ENCODE measurements around the gene TMEM186.
"Not testable (repeated sequence)": the region's sequence is repeated elsewhere in the genome, so short reads cannot be mapped to it uniquely, and the experiment has no call there.

The TMEM186 gene

GRCh38 chr16:8788578-8789172 is 8.8 kb downstream of the TMEM186 start:
- DNase-seq (ENCODE audit: low read depth) = no peak
- Histone ChIP-seq H3K4me3 (ENCODE audit: low read length) (no peak overlapping the region), H3K36me3 (ENCODE audit: control insufficient read depth, insufficient read depth, low read length, severe bottlenecking) (no peaks in the 10 kb centered on the region), H3K9me3 (ENCODE audit: control insufficient read depth, low read length) (no peaks in the 10 kb centered on the region), H3K9ac (ENCODE audit: low read length) (no peak overlapping the region), H3K4me1 (ENCODE audit: control insufficient read depth, insufficient read depth, low read length) (no peaks in the 10 kb centered on the region), H3K27me3 (replicated peaks; ENCODE audit: control insufficient read depth, insufficient read depth, low read length) (no peaks in the 10 kb centered on the region)

- not testable (repeated sequence) for H3K36me3 ChIP-seq (ENCODE audit: control insufficient read depth, insufficient read depth, low read length, severe bottlenecking); H3K4me3 ChIP-seq (ENCODE audit: low read length); H3K9ac ChIP-seq (ENCODE audit: low read length); H3K27me3 ChIP-seq (replicated peaks; ENCODE audit: control insufficient read depth, insufficient read depth, low read length); H3K9me3 ChIP-seq (ENCODE audit: control insufficient read depth, low read length); H3K4me1 ChIP-seq (ENCODE audit: control insufficient read depth, insufficient read depth, low read length); DNase-seq (ENCODE audit: low read depth)
Observed at GRCh38 chr16:8786316-8786715, 11.1 kb downstream of the TMEM186 start.

- no peaks in the 10 kb centered on the region for H3K4me1 ChIP-seq (ENCODE audit: control insufficient read depth, insufficient read depth, low read length)
- no peaks in the 10 kb centered on the region for H3K27me3 ChIP-seq (replicated peaks; ENCODE audit: control insufficient read depth, insufficient read depth, low read length)
- H3K9ac ChIP-seq (ENCODE audit: low read length) = no peak overlapping the region
- no peaks in the 10 kb centered on the region for H3K36me3 ChIP-seq (ENCODE audit: control insufficient read depth, insufficient read depth, low read length, severe bottlenecking)
- no peak overlapping the region for H3K4me3 ChIP-seq (ENCODE audit: low read length)
- no peaks in the 10 kb centered on the region for H3K9me3 ChIP-seq (ENCODE audit: control insufficient read depth, low read length)
- no peak for DNase-seq (ENCODE audit: low read depth)
Observed at GRCh38 chr16:8785408-8785807, 12.0 kb downstream of the TMEM186 start.

GRCh38 chr16:8782673-8783072 is 14.8 kb downstream of the TMEM186 start:
- H3K27me3 ChIP-seq (replicated peaks; ENCODE audit: control insufficient read depth, insufficient read depth, low read length) = no peaks in the 10 kb centered on the region
- no peaks in the 10 kb centered on the region for H3K4me1 ChIP-seq (ENCODE audit: control insufficient read depth, insufficient read depth, low read length)
- H3K9me3 ChIP-seq (ENCODE audit: control insufficient read depth, low read length) = no peaks in the 10 kb centered on the region
- no peak overlapping the region for H3K9ac ChIP-seq (ENCODE audit: low read length)
- H3K36me3 ChIP-seq (ENCODE audit: control insufficient read depth, insufficient read depth, low read length, severe bottlenecking) = peaks cover 5% of the 10 kb centered on the region
- H3K4me3 ChIP-seq (ENCODE audit: low read length) = no peak overlapping the region
- no peak for DNase-seq (ENCODE audit: low read depth)

- Histone ChIP-seq H3K9me3 (ENCODE audit: control insufficient read depth, low read length) (peaks cover 3% of the 10 kb centered on the region), H3K4me3 (ENCODE audit: low read length) (no peak overlapping the region), H3K27me3 (replicated peaks; ENCODE audit: control insufficient read depth, insufficient read depth, low read length) (no peaks in the 10 kb centered on the region), H3K4me1 (ENCODE audit: control insufficient read depth, insufficient read depth, low read length) (no peaks in the 10 kb centered on the region), H3K36me3 (ENCODE audit: control insufficient read depth, insufficient read depth, low read length, severe bottlenecking) (peaks cover 8% of the 10 kb centered on the region), H3K9ac (ENCODE audit: low read length) (no peak overlapping the region)
- no peak for DNase-seq (ENCODE audit: low read depth)
Observed at GRCh38 chr16:8781797-8782196, 15.6 kb downstream of the TMEM186 start.

GRCh38 chr16:8777217-8777616 is 20.2 kb downstream of the TMEM186 start:
- H3K27me3 ChIP-seq (replicated peaks; ENCODE audit: control insufficient read depth, insufficient read depth, low read length) = no peaks in the 10 kb centered on the region
- peaks cover 3% of the 10 kb centered on the region for H3K9me3 ChIP-seq (ENCODE audit: control insufficient read depth, low read length)
- H3K9ac ChIP-seq (ENCODE audit: low read length) = no peak overlapping the region
- peaks cover 18% of the 10 kb centered on the region for H3K36me3 ChIP-seq (ENCODE audit: control insufficient read depth, insufficient read depth, low read length, severe bottlenecking)
- no peaks in the 10 kb centered on the region for H3K4me1 ChIP-seq (ENCODE audit: control insufficient read depth, insufficient read depth, low read length)
- H3K4me3 ChIP-seq (ENCODE audit: low read length) = no peak overlapping the region
- DNase-seq (ENCODE audit: low read depth) = no peak

- no peaks in the 10 kb centered on the region for H3K27me3 ChIP-seq (replicated peaks; ENCODE audit: control insufficient read depth, insufficient read depth, low read length)
- H3K4me1 ChIP-seq (ENCODE audit: control insufficient read depth, insufficient read depth, low read length) = no peaks in the 10 kb centered on the region
- H3K9ac ChIP-seq (ENCODE audit: low read length) = no peak overlapping the region
- H3K9me3 ChIP-seq (ENCODE audit: control insufficient read depth, low read length) = peaks cover 3% of the 10 kb centered on the region
- H3K36me3 ChIP-seq (ENCODE audit: control insufficient read depth, insufficient read depth, low read length, severe bottlenecking) = peaks cover 18% of the 10 kb centered on the region
- H3K4me3 ChIP-seq (ENCODE audit: low read length) = no peak overlapping the region
- no peak for DNase-seq (ENCODE audit: low read depth)
Observed at GRCh38 chr16:8776129-8776584, 21.3 kb downstream of the TMEM186 start.

GRCh38 chr16:8775359-8775758 is 22.1 kb downstream of the TMEM186 start:
- DNase-seq (ENCODE audit: low read depth) = no peak
- H3K27me3 ChIP-seq (replicated peaks; ENCODE audit: control insufficient read depth, insufficient read depth, low read length) = no peaks in the 10 kb centered on the region
- no peaks in the 10 kb centered on the region for H3K4me1 ChIP-seq (ENCODE audit: control insufficient read depth, insufficient read depth, low read length)
- no peak overlapping the region for H3K9ac ChIP-seq (ENCODE audit: low read length)
- H3K4me3 ChIP-seq (ENCODE audit: low read length) = no peak overlapping the region
- peaks cover 18% of the 10 kb centered on the region for H3K36me3 ChIP-seq (ENCODE audit: control insufficient read depth, insufficient read depth, low read length, severe bottlenecking)
- peaks cover 3% of the 10 kb centered on the region for H3K9me3 ChIP-seq (ENCODE audit: control insufficient read depth, low read length)

- H3K27me3 ChIP-seq (replicated peaks; ENCODE audit: control insufficient read depth, insufficient read depth, low read length) = no peaks in the 10 kb centered on the region
- H3K4me1 ChIP-seq (ENCODE audit: control insufficient read depth, insufficient read depth, low read length) = no peaks in the 10 kb centered on the region
- peaks cover 13% of the 10 kb centered on the region for H3K36me3 ChIP-seq (ENCODE audit: control insufficient read depth, insufficient read depth, low read length, severe bottlenecking)
- no peak overlapping the region for H3K9ac ChIP-seq (ENCODE audit: low read length)
- no peak for DNase-seq (ENCODE audit: low read depth)
- no peak overlapping the region for H3K4me3 ChIP-seq (ENCODE audit: low read length)
- peaks cover 3% of the 10 kb centered on the region for H3K9me3 ChIP-seq (ENCODE audit: control insufficient read depth, low read length)
Observed at GRCh38 chr16:8774208-8774607, 23.2 kb downstream of the TMEM186 start.

- Histone ChIP-seq H3K4me1 (ENCODE audit: control insufficient read depth, insufficient read depth, low read length) (no peaks in the 10 kb centered on the region), H3K36me3 (ENCODE audit: control insufficient read depth, insufficient read depth, low read length, severe bottlenecking) (peaks cover 16% of the 10 kb centered on the region)
- DNase-seq (ENCODE audit: low read depth) = no peak
Observed at GRCh38 chr16:8773537-8773936, 23.9 kb downstream of the TMEM186 start.

GRCh38 chr16:8768692-8769091 is 28.7 kb downstream of the TMEM186 start:
- H3K4me3 ChIP-seq (ENCODE audit: low read length) = no peak overlapping the region
- no peaks in the 10 kb centered on the region for H3K4me1 ChIP-seq (ENCODE audit: control insufficient read depth, insufficient read depth, low read length)
- DNase-seq (ENCODE audit: low read depth) = no peak
- no peak overlapping the region for H3K9ac ChIP-seq (ENCODE audit: low read length)
- peaks cover 13% of the 10 kb centered on the region for H3K36me3 ChIP-seq (ENCODE audit: control insufficient read depth, insufficient read depth, low read length, severe bottlenecking)
- H3K9me3 ChIP-seq (ENCODE audit: control insufficient read depth, low read length) = no peaks in the 10 kb centered on the region
- no peaks in the 10 kb centered on the region for H3K27me3 ChIP-seq (replicated peaks; ENCODE audit: control insufficient read depth, insufficient read depth, low read length)

More at GRCh38 chr16:8773537-8773936, 23.9 kb downstream of the TMEM186 start:
- Histone ChIP-seq H3K27me3 (replicated peaks; ENCODE audit: control insufficient read depth, insufficient read depth, low read length) (no peaks in the 10 kb centered on the region), H3K9me3 (ENCODE audit: control insufficient read depth, low read length) (peaks cover 3% of the 10 kb centered on the region), H3K9ac (ENCODE audit: low read length) (no peak overlapping the region), H3K4me3 (ENCODE audit: low read length) (no peak overlapping the region)

GRCh38 chr16:8768283-8768682 is 29.2 kb downstream of the TMEM186 start:
- no peak for DNase-seq (ENCODE audit: low read depth)
- Histone ChIP-seq H3K4me3 (ENCODE audit: low read length) (no peak overlapping the region), H3K27me3 (replicated peaks; ENCODE audit: control insufficient read depth, insufficient read depth, low read length) (no peaks in the 10 kb centered on the region), H3K36me3 (ENCODE audit: control insufficient read depth, insufficient read depth, low read length, severe bottlenecking) (peaks cover 13% of the 10 kb centered on the region), H3K4me1 (ENCODE audit: control insufficient read depth, insufficient read depth, low read length) (no peaks in the 10 kb centered on the region), H3K9ac (ENCODE audit: low read length) (no peak overlapping the region), H3K9me3 (ENCODE audit: control insufficient read depth, low read length) (no peaks in the 10 kb centered on the region)
